HG03432 (cell line): ENCODE results near the gene CFDP1.
A peak's percentile ranks its signal among the peaks of the same experiment; 100 is the strongest.
"Not testable (repeated sequence)": the region's sequence is repeated elsewhere in the genome, so short reads cannot be mapped to it uniquely, and the experiment has no call there.

Experiments
- ATAC-seq: cut with Tn5 transposase; IDR thresholded peaks from one replicate; pipeline ENCODE4 v1.9.1; 2021; ENCODE audit warnings: mild to moderate bottlenecking, moderate library complexity; ENCODE audit not compliant: unreplicated experiment

Gene CFDP1

GRCh38 chr16:75459691-75460090, 26.4 kb upstream of the CFDP1 start:
- no peak for ATAC-seq

GRCh38 chr16:75458439-75458838, 25.1 kb upstream of the CFDP1 start:
- no peak for ATAC-seq

GRCh38 chr16:75458029-75458428, 24.7 kb upstream of the CFDP1 start:
- ATAC-seq, result no peak

GRCh38 chr16:75457485-75458021, 24.2 kb upstream of the CFDP1 start:
- no peak for ATAC-seq

- ATAC-seq, result no peak
These were observed 23.7 kb upstream of the CFDP1 start for GRCh38 chr16:75456971-75457370.

GRCh38 chr16:75456486-75456885, 23.2 kb upstream of the CFDP1 start:
- not testable (repeated sequence) for ATAC-seq

- ATAC-seq, result no peak
These were observed 22.4 kb upstream of the CFDP1 start for GRCh38 chr16:75455677-75456076.

GRCh38 chr16:75452464-75453190, 19.3 kb upstream of the CFDP1 start:
- ATAC-seq, result no peak

- ATAC-seq, result no peak
These were observed 13.1 kb upstream of the CFDP1 start for GRCh38 chr16:75446416-75446815.

- no peak for ATAC-seq
These were observed 12.0 kb upstream of the CFDP1 start for GRCh38 chr16:75445298-75445697.

GRCh38 chr16:75443298-75443697, 10.0 kb upstream of the CFDP1 start:
- ATAC-seq, result no peak

- peak; percentile 67 for ATAC-seq
These were observed 570 bp upstream of the CFDP1 start for GRCh38 chr16:75433732-75434413.

GRCh38 chr16:75429621-75430403, 3.5 kb downstream of the CFDP1 start:
- no peak for ATAC-seq

- ATAC-seq, result not testable (repeated sequence)
These were observed 6.8 kb downstream of the CFDP1 start for GRCh38 chr16:75426524-75426923.

GRCh38 chr16:75424105-75424762, 9.1 kb downstream of the CFDP1 start:
- ATAC-seq, result not testable (repeated sequence)

- no peak for ATAC-seq
These were observed 9.6 kb downstream of the CFDP1 start for GRCh38 chr16:75423723-75424104.

- ATAC-seq, result no peak
These were observed 11.5 kb downstream of the CFDP1 start for GRCh38 chr16:75421820-75422126.

- peak; percentile 70 for ATAC-seq
These were observed 12.1 kb downstream of the CFDP1 start for GRCh38 chr16:75420987-75421819.

- no peak for ATAC-seq
These were observed 16.3 kb downstream of the CFDP1 start for GRCh38 chr16:75416904-75417565.
